DND-41 (cell line): ENCODE results near the gene ZNF184.

Experiments
- EZH2 ChIP-seq: IDR thresholded peaks from 3 replicates; pipeline ENCODE4 v1.6.1; 2012; ENCODE audit warnings: borderline replicate concordance, low read depth, mild to moderate bottlenecking, moderate library complexity, low read length, inconsistent platforms; ENCODE audit not compliant: severe bottlenecking
- TF ChIP-seq, protein P1 (sequence below): IDR thresholded peaks from 2 replicates; pipeline ENCODE4 v1.5.1; 2012; ENCODE audit warnings: borderline replicate concordance, low read length, moderate library complexity, mild to moderate bottlenecking; ENCODE audit not compliant: poor library complexity, severe bottlenecking; ENCODE audit errors: extremely low read depth

- TF ChIP-seq, protein P1, sequence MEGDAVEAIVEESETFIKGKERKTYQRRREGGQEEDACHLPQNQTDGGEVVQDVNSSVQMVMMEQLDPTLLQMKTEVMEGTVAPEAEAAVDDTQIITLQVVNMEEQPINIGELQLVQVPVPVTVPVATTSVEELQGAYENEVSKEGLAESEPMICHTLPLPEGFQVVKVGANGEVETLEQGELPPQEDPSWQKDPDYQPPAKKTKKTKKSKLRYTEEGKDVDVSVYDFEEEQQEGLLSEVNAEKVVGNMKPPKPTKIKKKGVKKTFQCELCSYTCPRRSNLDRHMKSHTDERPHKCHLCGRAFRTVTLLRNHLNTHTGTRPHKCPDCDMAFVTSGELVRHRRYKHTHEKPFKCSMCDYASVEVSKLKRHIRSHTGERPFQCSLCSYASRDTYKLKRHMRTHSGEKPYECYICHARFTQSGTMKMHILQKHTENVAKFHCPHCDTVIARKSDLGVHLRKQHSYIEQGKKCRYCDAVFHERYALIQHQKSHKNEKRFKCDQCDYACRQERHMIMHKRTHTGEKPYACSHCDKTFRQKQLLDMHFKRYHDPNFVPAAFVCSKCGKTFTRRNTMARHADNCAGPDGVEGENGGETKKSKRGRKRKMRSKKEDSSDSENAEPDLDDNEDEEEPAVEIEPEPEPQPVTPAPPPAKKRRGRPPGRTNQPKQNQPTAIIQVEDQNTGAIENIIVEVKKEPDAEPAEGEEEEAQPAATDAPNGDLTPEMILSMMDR: no peak
- no peak for TF ChIP-seq EZH2
These were observed 58.6 kb downstream of the ZNF184 start for GRCh38 chr6:27414300-27414699.
